Inflammatory macrophage treated with lipopolysaccharide for 1 hour (primary cell): ENCODE data around the gene CNGA2.

Experiments
- DNase-seq, 2 donors: peaks; one replicate each; pipeline ENCODE4 v3.0.0-alpha.2; 2020 to 2022

CNGA2 gene

GRCh38 chrX:151754047-151754429, 19.5 kb downstream of the CNGA2 start:
- no peak for DNase-seq

- DNase-seq, result no peak
Observed at GRCh38 chrX:151754641-151755215, 20.2 kb downstream of the CNGA2 start.

GRCh38 chrX:151759041-151759708, 24.6 kb downstream of the CNGA2 start:
- no peak for DNase-seq

GRCh38 chrX:151762802-151763201, 28.3 kb downstream of the CNGA2 start:
- DNase-seq, result no peak

GRCh38 chrX:151763711-151764110, 29.2 kb downstream of the CNGA2 start:
- DNase-seq, result no peak

- no peak for DNase-seq
Observed at GRCh38 chrX:151765026-151765425, 30.5 kb downstream of the CNGA2 start.

- DNase-seq, result no peak
Observed at GRCh38 chrX:151771726-151772125, 37.2 kb downstream of the CNGA2 start.

GRCh38 chrX:151773434-151773833, 38.9 kb downstream of the CNGA2 start:
- DNase-seq, result no peak

- DNase-seq, result no peak
Observed at GRCh38 chrX:151774421-151774820, 39.9 kb downstream of the CNGA2 start.

- DNase-seq, result no peak
Observed at GRCh38 chrX:151776181-151776731, 41.7 kb downstream of the CNGA2 start.

- DNase-seq, result no peak
Observed at GRCh38 chrX:151776936-151777335, 42.4 kb downstream of the CNGA2 start.

- no peak for DNase-seq
Observed at GRCh38 chrX:151779258-151779657, 44.7 kb downstream of the CNGA2 start.

GRCh38 chrX:151780621-151781020, 46.1 kb downstream of the CNGA2 start:
- no peak for DNase-seq

GRCh38 chrX:151789179-151789800, 54.7 kb downstream of the CNGA2 start:
- no peak for DNase-seq

- DNase-seq, result no peak
Observed at GRCh38 chrX:151790481-151791160, 56.1 kb downstream of the CNGA2 start.

GRCh38 chrX:151791961-151792360, 57.4 kb downstream of the CNGA2 start:
- DNase-seq, result no peak

GRCh38 chrX:151792505-151792904, 58.0 kb downstream of the CNGA2 start:
- DNase-seq, result no peak

GRCh38 chrX:151793886-151794285, 59.3 kb downstream of the CNGA2 start:
- no peak for DNase-seq
